EL (cell line): ENCODE results near the gene RHOA.

Source experiments
- DNase-seq: peaks from one replicate; pipeline ENCODE4 v3.0.0-alpha.2; 2016

The RHOA gene

DNA sequence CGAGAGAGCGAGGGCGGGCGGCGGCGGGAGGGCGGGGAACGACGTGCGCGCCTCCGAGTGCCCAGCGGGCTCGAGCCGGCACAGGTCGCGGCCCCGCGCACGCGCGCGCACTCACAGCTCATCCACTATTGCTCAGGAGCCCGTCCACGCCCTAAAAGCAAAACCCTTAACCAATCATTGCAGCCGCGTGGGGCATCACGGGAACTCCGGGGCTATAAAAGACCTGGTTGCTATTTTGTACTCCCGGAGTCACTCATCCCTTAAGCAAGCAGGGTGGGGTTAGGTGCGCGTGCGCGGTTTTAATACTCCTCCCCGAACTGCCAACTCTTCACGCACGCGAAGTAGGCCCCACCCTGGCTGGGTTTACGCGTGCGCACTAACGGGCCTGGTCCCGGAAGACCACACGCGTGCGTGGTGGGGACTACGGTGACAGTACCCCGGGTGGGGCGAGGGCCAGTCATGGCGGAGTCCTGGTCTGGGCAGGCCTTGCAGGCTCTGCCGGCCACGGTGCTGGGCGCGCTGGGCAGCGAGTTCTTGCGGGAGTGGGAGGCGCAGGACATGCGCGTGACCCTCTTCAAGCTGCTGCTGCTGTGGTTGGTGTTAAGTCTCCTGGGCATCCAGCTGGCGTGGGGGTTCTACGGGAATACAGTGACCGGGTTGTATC is at the start of gene RHOA, which contains the start of gene TCTA:
Gene RHOA (minus strand): TSS at position 9 of the 664 bp plus-strand sequence. CDS start 36,387 bp downstream, outside the sequence.
Gene TCTA (plus strand): TSS at position 456 of the 664 bp plus-strand sequence. CDS start 4 bp downstream, at position 460.
- peak; percentile 100 for DNase-seq

DNA sequence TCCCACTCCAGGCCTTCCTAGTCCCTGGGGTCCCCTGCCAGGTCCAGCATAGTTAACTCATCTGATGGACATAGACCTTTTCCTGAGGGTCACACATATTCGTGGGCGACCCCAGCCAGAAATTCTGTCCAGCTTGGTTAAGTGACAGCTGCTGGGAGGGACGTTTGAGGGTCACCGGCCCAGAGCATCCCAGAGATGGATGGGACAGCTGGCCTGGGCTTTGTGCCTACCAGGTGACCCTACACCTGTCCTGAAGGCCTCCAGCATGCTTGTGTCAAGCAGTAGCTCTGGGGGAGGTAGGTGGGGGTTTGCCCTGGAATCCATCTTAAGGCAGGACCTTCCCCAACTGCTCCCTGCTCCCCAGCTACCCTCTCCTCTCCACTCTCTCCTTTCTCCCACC is 49.2 kb upstream of the RHOA start:
- no peak for DNase-seq

DNA sequence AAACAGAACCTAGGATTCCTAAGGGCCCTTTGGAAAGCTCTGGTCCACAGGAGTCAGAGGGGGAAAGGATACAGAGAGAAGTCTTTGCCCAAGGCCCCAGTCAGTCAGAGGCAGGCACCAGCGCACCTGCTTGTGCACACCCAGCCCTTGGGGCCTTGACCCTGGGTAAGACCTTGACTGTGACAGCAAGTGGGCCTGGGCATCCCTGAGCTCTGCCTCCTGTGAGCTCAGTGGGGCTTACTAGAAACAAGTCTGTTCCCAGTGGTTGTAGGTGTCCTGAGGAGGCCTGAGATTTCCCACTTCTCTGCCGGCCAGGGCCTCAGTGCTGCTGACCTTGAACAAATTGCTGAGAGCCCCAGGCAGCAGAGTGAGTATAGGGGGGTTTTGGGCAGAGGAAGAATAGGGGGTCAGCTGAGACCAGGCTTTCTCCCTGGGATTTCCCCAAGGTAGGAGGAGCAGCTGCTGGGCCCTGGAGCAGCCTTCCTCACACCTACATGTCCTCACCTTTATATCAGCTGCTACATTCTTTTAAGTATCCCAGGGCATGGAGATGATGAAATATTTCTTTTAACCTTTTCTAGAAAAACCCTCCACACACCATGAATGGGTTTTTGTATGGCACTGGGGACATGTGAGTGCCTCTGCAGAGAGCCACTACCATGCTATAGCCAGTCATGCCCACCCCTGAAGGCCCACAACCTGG is 48.6 kb upstream of the RHOA start:
- DNase-seq, result no peak

DNA sequence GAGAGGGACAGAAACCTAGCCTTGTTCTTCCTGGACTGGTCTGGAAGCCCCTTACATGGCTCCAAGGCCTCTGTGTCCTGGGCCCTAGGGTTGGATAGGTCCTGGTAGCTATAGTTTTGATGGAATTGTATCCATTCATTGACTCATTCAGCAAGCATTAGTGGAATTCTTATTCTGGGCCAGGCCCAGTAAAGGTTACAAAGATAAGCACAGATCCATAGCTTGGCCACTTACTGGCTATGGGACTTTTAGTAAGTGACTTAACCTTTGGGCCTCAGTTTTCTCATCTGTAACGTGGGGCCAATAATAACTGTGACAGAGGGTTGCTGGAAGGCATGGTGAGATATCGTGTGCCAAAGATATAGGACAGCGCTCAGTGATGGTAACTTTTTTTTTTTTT is 44.7 kb upstream of the RHOA start:
- DNase-seq, result peak; percentile 67

DNA sequence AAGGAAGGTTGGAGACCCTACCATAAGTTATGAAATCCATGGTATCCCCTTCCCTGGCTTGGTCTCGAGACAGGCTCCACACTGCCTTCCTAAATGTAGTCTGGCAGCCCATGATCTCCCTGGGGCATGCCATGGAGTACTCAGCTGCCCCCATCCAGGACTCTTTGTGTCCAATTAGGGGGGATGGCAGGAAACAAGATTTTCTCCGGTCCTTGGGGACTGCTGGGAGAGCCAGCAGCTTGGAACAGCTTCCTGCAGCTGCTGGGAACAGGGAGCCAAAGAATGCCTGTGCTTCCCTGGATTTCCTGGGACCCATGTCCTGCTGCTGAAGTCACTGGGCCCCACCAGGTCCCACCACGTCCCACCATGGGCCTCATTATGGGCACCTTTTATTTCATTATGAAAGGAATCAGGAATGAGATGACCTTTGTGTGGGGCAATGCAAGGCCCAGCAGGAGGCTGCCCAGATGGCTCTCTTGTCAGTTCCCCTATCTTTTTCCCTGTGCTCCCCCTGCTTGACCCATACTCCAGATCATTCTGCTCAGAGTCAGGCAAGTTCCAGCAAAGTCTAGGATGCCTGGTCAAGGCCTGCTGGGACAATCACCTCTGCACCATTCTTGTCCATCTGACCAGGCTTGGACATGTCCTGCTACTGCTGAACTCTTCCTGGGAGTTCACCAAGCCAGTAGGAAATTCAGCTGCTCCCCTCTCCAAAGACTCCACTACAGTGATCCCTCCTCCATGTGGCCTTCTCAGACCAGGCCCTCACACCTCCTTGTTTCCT is 43.3 kb upstream of the RHOA start:
- DNase-seq, result no peak

DNA sequence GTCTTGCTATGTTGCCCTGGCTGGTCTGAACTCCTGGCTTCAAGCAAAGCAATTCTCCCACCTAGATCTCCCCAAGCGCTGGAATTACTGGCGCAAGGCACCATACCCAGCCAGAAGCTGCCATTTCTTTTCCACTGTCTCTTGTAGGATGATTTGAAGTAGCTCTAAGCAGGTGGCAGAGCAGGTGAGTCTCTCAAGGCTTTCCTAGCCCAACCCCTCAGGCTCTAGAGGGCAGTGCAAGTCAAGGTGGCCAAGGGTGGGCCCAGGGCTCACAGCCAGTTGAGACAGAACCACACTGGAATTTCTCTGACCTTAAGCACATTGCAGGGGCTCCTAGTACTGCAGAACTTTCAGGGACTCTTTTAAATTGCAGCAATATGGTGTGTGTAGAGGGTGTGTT is 42.7 kb upstream of the RHOA start:
- DNase-seq, result no peak

DNA sequence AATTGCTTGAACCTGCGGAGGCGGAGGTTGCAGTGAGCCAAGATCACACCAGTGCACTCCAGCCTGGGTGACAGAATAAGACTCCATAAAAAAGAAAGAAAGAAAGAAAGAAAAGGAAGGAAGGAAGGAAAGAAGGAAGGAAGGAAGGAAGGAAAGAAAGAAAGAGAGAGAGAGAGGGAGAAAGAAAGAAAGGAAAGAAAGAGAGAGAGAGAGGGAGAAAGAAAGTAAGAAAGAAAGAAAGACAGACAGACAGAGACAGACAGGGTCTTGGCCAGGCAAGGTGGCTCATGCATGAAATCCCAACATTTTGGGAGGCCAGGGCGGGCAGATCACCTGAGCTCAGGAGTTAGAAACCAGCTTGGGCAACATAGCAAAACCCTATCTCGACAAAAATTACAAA is 41.8 kb upstream of the RHOA start:
- no peak for DNase-seq

DNA sequence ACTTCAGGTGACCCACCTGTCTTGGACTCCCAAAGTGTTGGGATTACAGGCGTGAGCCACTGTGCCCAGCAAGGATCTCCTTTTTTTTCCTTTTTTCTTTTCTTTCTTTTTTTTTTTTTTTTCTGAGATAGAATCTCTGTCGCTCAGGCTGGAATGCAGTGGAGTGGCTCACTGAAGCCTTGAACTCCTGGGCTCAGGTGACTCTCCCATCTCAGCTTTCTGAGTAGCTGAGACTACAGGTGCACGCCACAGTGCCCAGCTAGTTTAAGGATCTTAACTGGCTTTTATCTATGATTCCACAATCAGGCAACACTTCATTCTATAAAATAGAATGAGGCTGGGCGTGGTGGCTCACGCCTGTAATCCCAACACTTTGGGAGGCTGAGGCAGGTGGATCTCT is 33.6 kb upstream of the RHOA start:
- DNase-seq, result no peak

DNA sequence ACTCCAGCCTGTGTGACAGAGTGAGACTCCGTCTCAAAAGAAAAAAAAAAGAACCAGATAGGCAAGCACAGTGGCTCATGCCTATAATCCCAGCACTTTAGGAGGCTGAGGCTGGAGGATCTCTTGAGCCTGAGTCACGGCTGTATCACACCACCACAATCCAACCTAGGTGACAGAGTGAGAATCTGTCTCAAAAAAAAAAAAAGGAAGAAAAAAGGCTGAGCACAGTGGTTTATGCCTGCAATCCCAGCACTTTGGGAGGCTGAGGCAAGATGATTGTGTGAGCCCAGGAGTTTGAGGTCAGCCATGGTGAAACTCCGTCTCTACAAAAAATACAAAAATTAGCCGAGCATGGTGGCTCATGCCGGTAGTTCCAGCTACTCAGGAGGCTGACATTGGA is 23.0 kb upstream of the RHOA start:
- no peak for DNase-seq

DNA sequence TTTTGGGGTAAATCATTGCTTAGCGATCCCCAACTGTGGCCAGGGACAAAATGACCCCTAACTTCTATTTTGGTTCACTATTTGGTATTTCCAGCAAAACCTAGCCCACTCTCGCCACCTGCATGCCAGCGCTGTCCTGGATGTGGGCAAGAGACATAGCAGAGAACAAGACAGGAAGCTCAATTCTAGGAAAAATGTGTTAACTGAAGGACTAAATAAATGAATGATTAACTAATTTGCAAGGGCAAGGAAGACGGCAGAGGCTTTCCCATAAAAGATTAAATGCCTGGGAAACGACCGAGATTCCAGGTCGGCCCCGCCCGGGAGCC is 16.9 kb upstream of the RHOA start:
- DNase-seq, result no peak

DNA sequence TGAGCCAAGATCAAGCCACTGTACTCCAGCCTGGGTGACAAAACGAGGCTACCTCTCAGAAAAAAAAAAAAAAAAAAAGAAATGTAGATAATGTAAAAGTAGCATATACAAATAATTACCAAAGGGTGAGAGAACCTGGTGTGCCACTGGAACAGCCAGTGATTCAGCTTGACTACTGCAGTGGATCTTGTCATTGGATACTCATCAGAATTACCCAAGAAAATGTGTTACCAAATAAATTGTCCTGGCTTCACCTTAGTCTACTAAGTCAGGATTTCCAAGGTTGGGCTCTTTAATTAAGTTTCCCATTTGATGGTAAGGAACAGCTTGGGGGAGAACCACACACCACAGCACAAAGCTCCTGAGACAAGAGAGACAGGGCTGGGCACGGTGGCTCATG is 15.8 kb upstream of the RHOA start:
- DNase-seq, result no peak

DNA sequence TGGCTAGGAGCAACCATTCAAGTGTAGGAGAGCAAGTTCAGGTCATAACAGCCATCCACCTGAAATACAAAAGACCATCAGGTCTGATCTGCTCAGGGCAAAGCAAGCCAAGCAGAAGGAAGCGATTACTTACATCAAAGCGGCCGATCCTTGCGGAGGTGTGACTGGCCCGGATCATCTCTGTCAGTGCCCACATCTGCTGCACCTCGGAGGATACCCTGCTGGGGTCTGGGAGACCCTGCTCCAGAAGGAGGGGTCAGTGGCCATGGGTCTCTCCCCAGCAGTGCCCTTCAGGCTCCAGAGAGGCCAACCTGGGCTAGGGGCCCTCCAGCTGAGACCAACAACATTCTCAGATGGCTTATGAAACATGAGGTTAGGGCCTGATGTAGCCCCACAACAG is 13.0 kb upstream of the RHOA start:
- DNase-seq, result no peak

DNA sequence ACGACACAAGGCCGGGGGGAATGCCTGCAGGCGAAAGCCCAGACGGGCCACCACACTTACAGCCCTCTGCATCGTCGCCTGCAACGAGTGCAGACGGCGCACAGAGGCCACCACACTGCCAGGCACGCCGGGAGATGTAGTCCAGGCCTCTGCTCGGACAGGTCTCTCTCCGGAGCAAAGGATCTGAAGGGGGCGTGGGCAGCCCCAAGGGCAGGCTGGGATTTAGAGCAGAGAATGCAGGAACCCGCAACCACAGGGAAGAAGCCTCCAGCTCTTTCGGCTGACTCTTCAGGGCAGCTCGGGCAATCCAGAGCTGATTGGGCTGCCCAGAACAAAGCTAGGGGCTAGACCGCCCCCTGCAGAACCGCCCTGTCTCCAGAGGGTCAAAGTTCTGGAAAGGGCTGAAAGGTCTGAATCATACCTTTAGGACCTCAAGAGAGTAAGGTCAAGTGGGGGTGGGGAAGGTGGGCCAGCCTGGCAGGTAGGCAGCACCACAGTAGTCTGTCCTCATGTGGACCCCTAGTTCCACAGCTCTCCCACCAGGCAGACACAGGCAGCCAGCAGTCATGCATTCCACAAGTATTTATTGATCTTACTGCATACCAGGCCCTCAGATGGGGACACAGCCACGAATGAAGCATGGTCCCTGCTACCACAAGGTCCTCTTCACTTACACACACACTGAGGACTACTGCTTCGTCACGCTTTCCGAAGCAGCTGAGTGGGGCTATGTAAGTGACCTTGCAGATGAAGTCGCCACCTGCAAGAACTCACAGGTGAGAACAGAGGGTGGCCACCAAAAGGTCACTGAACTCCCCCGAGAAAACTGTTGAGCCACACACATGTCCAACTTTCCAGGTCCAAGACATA is 10.8 kb upstream of the RHOA start, which contains the start of gene AMT:
Gene AMT (minus strand): TSS at position 95 of the 870 bp plus-strand sequence. CDS start 23 bp downstream, at position 72.
- no peak for DNase-seq

DNA sequence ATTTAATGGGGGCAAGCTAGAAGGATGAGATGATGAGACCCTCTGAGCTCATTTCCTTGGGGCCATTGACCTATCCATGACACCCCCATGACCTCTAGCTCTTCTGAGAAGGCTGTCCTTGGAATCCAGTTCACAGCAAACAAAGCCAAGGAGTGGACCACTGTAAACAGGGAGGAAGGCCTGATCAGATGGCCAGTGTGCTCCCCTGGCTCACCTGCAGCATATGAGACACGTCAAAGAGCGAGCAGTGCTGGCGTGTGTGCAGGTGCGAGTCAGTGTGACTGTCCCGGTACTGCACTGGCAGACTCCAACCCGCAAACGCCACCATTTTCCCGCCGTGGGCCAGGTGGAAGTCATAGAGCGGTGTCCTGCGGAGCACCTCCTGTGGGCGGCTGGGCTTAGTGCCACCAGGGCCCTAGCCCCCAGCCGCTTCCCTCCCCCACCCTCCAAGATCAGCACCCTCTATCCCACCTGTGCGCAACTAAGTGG is 10.2 kb upstream of the RHOA start:
- no peak for DNase-seq

DNA sequence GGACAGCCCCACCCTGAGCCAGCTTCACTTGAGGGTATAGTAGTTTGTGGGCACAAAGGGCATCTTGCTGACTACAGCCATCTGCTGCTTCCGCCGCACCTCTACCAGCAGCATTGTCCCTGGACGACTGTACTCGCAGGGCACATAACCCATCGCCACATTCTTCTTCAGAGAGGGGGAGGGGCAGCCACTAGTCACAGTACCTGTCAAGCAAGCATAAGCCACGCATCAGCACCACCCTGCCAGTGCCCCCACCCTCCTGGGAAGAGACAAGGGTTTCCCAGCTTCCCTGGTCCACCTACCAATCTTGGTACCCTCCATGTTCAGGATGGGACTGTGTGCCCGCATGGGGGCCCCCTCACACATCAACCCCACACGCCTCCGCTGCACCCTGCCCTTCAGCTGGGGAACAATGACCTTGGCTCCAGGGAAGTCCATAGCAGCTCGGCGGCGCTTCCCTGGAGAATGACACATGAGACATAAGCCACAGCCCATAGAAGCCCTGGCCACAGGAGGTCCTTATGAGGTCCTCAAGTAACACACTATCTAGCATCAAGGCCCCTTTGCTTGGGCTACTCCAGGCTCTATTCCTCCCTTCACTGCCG is 5.8 kb upstream of the RHOA start:
- no peak for DNase-seq

DNA sequence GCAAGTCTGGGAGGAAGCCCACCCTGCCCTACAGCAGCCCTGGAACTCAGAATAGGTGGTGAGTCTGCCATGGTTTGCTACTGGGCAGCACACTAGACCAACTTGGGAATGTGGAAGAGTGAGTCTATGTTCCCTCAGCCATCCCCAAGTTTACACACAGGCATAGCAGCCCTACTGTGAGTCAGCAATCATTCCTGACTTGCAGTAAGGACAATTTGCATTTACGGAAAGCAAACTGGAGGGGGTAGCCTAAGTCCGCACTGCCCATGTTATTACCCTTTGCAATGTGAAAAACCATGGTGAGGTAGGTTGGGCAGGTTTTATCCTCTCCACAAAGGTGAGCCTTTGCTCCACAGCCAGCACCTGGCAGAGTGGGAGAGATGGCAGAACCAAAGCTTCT is 5.1 kb upstream of the RHOA start:
- DNase-seq, result no peak

DNA sequence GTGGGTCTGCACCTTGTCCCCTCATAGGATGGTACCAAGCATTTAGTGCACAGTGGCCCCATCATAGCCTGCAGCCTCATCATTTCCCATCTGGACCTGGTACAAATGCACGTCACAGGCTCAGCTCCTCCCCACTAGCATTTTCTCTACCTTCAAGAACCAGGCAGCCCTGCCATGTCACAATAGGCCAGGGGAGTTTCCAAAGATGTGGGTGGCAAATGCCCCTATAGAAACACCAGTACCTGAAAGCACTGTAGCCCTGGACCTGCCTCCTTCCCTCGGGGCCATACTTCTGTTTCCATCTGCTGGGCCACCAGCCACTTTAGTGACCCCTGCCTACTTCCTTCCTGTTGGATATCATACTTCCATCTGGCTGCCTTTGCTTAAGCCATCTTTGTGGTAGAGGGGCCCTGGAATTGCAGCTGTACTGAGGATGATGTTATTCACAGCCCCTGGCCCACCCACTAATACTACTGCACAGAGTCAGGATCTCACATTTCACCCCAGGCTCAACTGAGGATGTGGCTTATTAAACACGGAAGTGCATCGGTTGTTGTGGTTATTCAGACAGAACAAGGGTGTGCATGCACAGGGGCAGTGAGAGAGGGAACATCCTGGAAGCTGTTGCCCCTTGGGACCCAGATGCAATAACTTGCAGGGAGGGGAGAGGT is 4.3 kb upstream of the RHOA start:
- no peak for DNase-seq

DNA sequence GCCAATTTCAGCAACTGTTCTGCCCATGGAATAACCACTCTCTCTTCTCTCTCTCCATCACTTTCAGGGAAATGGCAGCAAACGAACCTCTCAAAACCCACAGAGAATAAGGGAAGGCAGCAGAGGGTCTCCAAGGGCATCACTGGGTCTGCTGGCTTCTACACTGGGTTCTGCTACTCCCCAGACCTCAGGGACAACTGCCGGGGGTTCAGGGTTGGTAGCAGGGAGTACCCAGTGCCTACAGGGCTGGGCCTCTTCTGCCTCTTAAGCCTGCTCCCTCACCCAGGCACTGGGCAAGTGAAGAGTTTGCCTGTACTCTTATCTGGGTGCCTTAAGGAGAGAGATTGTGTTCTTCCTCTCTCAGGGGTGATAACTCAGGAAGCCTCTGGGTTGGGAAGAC is 3.0 kb upstream of the RHOA start:
- no peak for DNase-seq

DNA sequence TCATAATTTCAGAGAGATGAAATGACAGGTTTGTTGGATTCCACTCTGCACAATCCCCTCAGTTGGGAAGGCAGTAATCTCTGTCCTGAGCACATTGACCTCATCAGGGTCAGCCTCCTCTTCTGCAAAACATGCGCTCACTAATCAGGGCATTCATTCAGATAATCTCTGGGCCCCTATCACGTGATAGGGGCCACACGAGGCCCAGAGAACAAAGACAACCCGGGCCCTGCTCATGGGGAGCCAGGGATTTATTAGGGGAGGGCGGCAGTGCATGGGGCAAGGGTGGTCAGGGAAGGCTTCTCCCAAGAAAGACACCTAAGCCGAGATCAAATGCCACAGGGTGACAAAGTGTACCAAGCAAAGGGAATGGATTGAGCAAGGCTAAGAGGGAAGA is 1.6 kb upstream of the RHOA start:
- no peak for DNase-seq

DNA sequence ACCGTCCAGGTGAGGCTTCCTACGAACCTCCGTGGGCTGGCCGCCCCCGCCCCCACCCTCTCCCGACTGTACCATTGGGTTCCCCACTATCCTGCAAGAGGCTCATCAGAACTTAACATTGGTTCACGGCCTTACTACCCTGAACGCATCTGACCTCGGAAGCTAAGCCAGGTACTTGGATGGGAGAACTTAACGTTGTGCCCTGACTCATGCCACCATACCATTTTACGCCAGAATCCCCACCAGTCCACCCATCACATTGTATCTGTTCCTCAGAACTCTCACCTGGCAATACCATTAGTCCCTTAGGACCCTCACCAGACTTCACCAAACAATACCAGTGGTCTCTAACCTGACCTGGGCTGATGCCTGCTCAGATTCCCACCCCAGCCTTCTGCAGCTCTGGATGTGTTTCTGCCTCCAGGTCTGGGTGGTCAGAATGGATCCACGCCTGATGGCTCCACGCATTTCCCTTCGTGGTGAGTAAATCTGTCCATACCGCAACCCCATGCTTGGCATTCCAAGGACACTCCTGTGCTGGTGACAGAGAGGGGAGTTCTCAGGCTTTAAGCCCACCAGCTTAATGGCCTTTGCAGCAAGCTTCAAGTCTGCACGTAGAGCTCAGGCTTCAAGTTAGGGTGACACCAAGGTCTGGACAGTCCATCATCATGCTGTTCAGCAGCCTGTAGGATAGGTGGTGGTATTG is 1.0 kb upstream of the RHOA start:
- DNase-seq, result peak; percentile 27

DNA sequence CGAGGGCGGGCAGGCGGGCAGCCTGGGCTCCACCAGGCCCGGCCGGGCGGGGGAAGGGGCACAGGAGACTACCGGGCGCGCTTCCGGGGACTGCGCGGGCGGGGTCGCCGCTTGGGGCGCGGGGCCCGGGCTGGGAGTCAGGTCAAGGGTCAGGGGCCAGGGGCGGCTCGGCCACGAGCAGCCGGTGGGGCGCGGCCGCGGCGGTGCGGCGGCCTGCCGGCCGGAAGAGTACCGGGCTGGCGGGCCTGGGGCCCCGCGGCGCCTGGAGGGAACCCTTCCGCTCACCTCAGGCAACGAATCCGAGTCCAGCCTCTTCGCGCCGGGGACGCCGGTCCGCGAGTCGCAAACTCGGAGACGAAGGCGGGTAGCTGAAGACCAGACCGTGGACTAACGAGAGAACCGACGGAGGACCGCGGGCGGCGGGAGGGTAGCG is 225 bp downstream of the RHOA start:
- DNase-seq, result peak; percentile 34
